ENCODE measurements around the gene USP25. TPM values are rescaled to one million over a fixed set of nuclear protein-coding genes. Genes with fewer than 3 reads are reported as not detected.

Gene USP25
- total RNA-seq, 1 donor from 2014 or later: 27.2 TPM

- H3K4me3 Mint-ChIP-seq: no peak overlapping the region
- peaks cover 18% of the 10 kb centered on the region for H3K4me1 Mint-ChIP-seq
- no peaks in the 10 kb centered on the region for H3K27me3 Mint-ChIP-seq (ENCODE audit: low read depth)
- no peak overlapping the region for H3K27ac Mint-ChIP-seq (ENCODE audit: unreplicated experiment)
- H3K9me3 Mint-ChIP-seq: no peaks in the 10 kb centered on the region
- no peak for TF ChIP-seq CTCF (conservative IDR thresholded peaks at IDR 0.05)
- no peaks in the 10 kb centered on the region for H3K36me3 Mint-ChIP-seq (ENCODE audit: low read depth)
- DNase-seq (ENCODE audit: low read depth, low spot score): no peak
Measured at GRCh38 chr21:15801352-15801863, 71.6 kb downstream of the USP25 start.

- TF ChIP-seq CTCF (conservative IDR thresholded peaks at IDR 0.05): no peak
- H3K27ac Mint-ChIP-seq (ENCODE audit: unreplicated experiment): no peak overlapping the region
- H3K4me3 Mint-ChIP-seq: no peak overlapping the region
- no peak for DNase-seq (ENCODE audit: low read depth, low spot score)
- peaks cover 19% of the 10 kb centered on the region for H3K4me1 Mint-ChIP-seq
- no peaks in the 10 kb centered on the region for H3K9me3 Mint-ChIP-seq
- no peaks in the 10 kb centered on the region for H3K27me3 Mint-ChIP-seq (ENCODE audit: low read depth)
- peaks cover 3% of the 10 kb centered on the region for H3K36me3 Mint-ChIP-seq (ENCODE audit: low read depth)
Measured at GRCh38 chr21:15804247-15805005, 74.6 kb downstream of the USP25 start.

GRCh38 chr21:15809065-15809464 lies 79.3 kb downstream of the USP25 start:
- Mint-ChIP-seq H3K27me3 (ENCODE audit: low read depth) (no peaks in the 10 kb centered on the region), H3K4me1 (peaks cover 19% of the 10 kb centered on the region), H3K36me3 (ENCODE audit: low read depth) (peaks cover 37% of the 10 kb centered on the region), H3K4me3 (no peak overlapping the region), H3K27ac (ENCODE audit: unreplicated experiment) (no peak overlapping the region), H3K9me3 (peaks cover 11% of the 10 kb centered on the region)
- no peak for DNase-seq (ENCODE audit: low read depth, low spot score)
- TF ChIP-seq CTCF (conservative IDR thresholded peaks at IDR 0.05): no peak

GRCh38 chr21:15809818-15810217 lies 80.0 kb downstream of the USP25 start:
- no peaks in the 10 kb centered on the region for H3K27me3 Mint-ChIP-seq (ENCODE audit: low read depth)
- H3K9me3 Mint-ChIP-seq: peaks cover 16% of the 10 kb centered on the region
- peaks cover 13% of the 10 kb centered on the region for H3K4me1 Mint-ChIP-seq
- no peak overlapping the region for H3K4me3 Mint-ChIP-seq
- H3K27ac Mint-ChIP-seq (ENCODE audit: unreplicated experiment): no peak overlapping the region
- TF ChIP-seq CTCF (conservative IDR thresholded peaks at IDR 0.05): no peak
- H3K36me3 Mint-ChIP-seq (ENCODE audit: low read depth): peaks cover 45% of the 10 kb centered on the region
- DNase-seq (ENCODE audit: low read depth, low spot score): no peak

GRCh38 chr21:15815285-15815684 lies 85.5 kb downstream of the USP25 start:
- peaks cover 60% of the 10 kb centered on the region for H3K36me3 Mint-ChIP-seq (ENCODE audit: low read depth)
- no peaks in the 10 kb centered on the region for H3K27me3 Mint-ChIP-seq (ENCODE audit: low read depth)
- peaks cover 27% of the 10 kb centered on the region for H3K9me3 Mint-ChIP-seq
- no peak overlapping the region for H3K4me3 Mint-ChIP-seq
- no peaks in the 10 kb centered on the region for H3K4me1 Mint-ChIP-seq
- no peak for DNase-seq (ENCODE audit: low read depth, low spot score)
- H3K27ac Mint-ChIP-seq (ENCODE audit: unreplicated experiment): no peak overlapping the region
- no peak for TF ChIP-seq CTCF (conservative IDR thresholded peaks at IDR 0.05)
